OCI-LY7 (cell line): ENCODE measurements around the gene SYNPO. TPM values are rescaled to one million over a fixed set of nuclear protein-coding genes. Genes with fewer than 3 reads are reported as not detected.

Source experiments
- BruUV-seq: library from RNA; stranded (reverse); fragments of 400-500 nt; replicated peaks from 2 replicates; lab custom pipeline; 2021; lab: Mats Ljungman, UMichigan
- CTCF ChIA-PET: fragments of 300-600 bp; sonication (Branson Sonifier 250); formaldehyde crosslinking; loops from one replicate; lab custom pipeline; 2022; ENCODE audit warnings: antibody characterized with exemption; ENCODE audit not compliant: unreplicated experiment; lab: Charles Lee
- POLR2A ChIA-PET: fragments of 300-600 bp; sonication (Branson Sonifier 250); formaldehyde crosslinking; loops from one replicate; lab custom pipeline; 2022; ENCODE audit warnings: antibody characterized with exemption; lab: Charles Lee
- DNase-seq: peaks from one replicate; pipeline ENCODE4 v3.0.0-alpha.2; 2015; ENCODE audit warnings: low spot score
- H2AFZ ChIP-seq: fragments of 200-600 bp; sonication (generic), shearing (Covaris generic); 2 replicates; pipeline ENCODE4 v1.6.1; 2014; ENCODE audit warnings: mild to moderate bottlenecking, antibody characterized with exemption, low read length, moderate library complexity
- H3K27ac ChIP-seq: fragments of 200-600 bp; sonication (generic); 2 replicates; pipeline ENCODE4 v1.5.1; 2014; ENCODE audit warnings: mixed run types, low read depth, mild to moderate bottlenecking, moderate library complexity, low read length, inconsistent platforms; ENCODE audit not compliant: poor library complexity, severe bottlenecking
- H3K36me3 ChIP-seq: fragments of 200-600 bp; sonication (generic); 2 replicates; pipeline ENCODE4 v1.6.1; 2014; ENCODE audit warnings: mild to moderate bottlenecking, antibody characterized with exemption, low read length, moderate library complexity, mixed read lengths; ENCODE audit not compliant: insufficient read depth
- H3K4me1 ChIP-seq: fragments of 200-600 bp; sonication (generic); 2 replicates; pipeline ENCODE4 v1.5.1; 2014; ENCODE audit warnings: mild to moderate bottlenecking, low read length; ENCODE audit not compliant: insufficient read depth, poor library complexity, severe bottlenecking
- H3K4me2 ChIP-seq: fragments of 200-600 bp; sonication (generic); 2 replicates; pipeline ENCODE4 v1.6.1; 2014; ENCODE audit warnings: mild to moderate bottlenecking, low read length
- H3K4me3 ChIP-seq: fragments of 200-600 bp; sonication (generic); 2 replicates; pipeline ENCODE4 v1.5.1; 2014; ENCODE audit warnings: mild to moderate bottlenecking, low read depth, low read length; ENCODE audit not compliant: poor library complexity, severe bottlenecking
- H3K79me2 ChIP-seq: fragments of 200-600 bp; sonication (generic); 2 replicates; pipeline ENCODE4 v1.6.1; 2016; ENCODE audit warnings: low read depth, mild to moderate bottlenecking, low read length, moderate library complexity, mixed read lengths; ENCODE audit not compliant: insufficient read depth
- H3K9me2 ChIP-seq: fragments of 200-600 bp; sonication (generic); 2 replicates; pipeline ENCODE4 v1.6.1; 2016; ENCODE audit warnings: mild to moderate bottlenecking, low read length, mixed read lengths; ENCODE audit not compliant: insufficient read depth
- H3K9me3 ChIP-seq: fragments of 200-600 bp; sonication (generic); 2 replicates; pipeline ENCODE4 v1.6.1; 2014; ENCODE audit warnings: mild to moderate bottlenecking, mixed run types, low read length, mixed read lengths
- H4K20me1 ChIP-seq: fragments of 200-600 bp; sonication (generic); 2 replicates; pipeline ENCODE4 v1.6.1; 2014; ENCODE audit warnings: mild to moderate bottlenecking, antibody characterized with exemption, low read length, moderate library complexity, mixed read lengths; ENCODE audit not compliant: insufficient read depth
- EZH2phosphoT487 ChIP-seq: fragments of 200-600 bp; sonication (generic); IDR thresholded peaks from 2 replicates; pipeline ENCODE4 v1.6.1; 2018; ENCODE audit warnings: low read depth, borderline replicate concordance, mild to moderate bottlenecking, mixed run types, antibody characterized with exemption, low read length, moderate library complexity, mixed read lengths
- intact Hi-C: fragments of 100-400 bp; cut with micrococcal nuclease; formaldehyde crosslinking; loops from one replicate; pipeline ENCODE4 v1.10.0; 2022; ENCODE audit not compliant: unreplicated experiment
- total RNA-seq, 2 experiments: library from RNA; depleted of rRNA in 1 of 2; stranded (reverse); fragments of >200 nt in 1 of 2; shearing (Covaris generic) in 1 of 2; gene quantifications; 2 replicates each; pipeline ENCODE4 v1.2.3, GENCODE V29; 2014 to 2022
- TF ChIP-seq, protein P1 (sequence below): fragments of 200-600 bp; sonication (generic); conservative IDR thresholded peaks from 2 replicates; pipeline ENCODE4 v1.5.1; 2014; ENCODE audit warnings: mild to moderate bottlenecking, antibody characterized with exemption, low read length, moderate library complexity, mixed read lengths

The SYNPO gene
- total RNA-seq, 2 experiments from 2014 or later: 0.08 TPM; not detected in 1

DNA sequence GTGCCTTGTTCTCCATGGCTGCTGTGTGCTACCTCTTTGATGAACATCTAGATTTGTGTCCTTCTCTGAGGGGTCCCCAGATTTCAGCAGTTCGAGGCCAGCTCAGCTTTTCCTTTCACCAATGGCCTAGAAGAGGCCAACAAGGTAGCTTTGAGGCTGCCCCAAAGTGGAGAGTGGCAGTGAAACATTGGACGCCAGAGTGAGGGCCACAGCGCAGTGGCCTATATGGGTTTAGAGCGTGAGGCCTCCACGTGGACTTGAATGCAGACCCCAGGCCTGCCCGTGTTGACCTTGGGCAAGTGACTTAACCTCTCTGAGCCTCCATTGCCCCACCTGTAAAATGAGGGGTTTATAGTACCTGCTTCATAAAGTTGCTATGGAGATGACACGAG lies 32.4 kb downstream of the SYNPO start:
- Histone ChIP-seq H3K36me3 (no peaks in the 10 kb centered on the region), H3K9me3 (no peaks in the 10 kb centered on the region), H3K4me2 (no peak overlapping the region), H3K9me2 (no peaks in the 10 kb centered on the region), H3K4me3 (no peak overlapping the region), H2AFZ (no peak overlapping the region), H3K4me1 (no peaks in the 10 kb centered on the region), H3K79me2 (no peaks in the 10 kb centered on the region), H4K20me1 (no peaks in the 10 kb centered on the region), H3K27ac (no peak overlapping the region)
- CTCF ChIA-PET: no interaction called here
- POLR2A ChIA-PET: no interaction called here
- TF ChIP-seq, protein P1, sequence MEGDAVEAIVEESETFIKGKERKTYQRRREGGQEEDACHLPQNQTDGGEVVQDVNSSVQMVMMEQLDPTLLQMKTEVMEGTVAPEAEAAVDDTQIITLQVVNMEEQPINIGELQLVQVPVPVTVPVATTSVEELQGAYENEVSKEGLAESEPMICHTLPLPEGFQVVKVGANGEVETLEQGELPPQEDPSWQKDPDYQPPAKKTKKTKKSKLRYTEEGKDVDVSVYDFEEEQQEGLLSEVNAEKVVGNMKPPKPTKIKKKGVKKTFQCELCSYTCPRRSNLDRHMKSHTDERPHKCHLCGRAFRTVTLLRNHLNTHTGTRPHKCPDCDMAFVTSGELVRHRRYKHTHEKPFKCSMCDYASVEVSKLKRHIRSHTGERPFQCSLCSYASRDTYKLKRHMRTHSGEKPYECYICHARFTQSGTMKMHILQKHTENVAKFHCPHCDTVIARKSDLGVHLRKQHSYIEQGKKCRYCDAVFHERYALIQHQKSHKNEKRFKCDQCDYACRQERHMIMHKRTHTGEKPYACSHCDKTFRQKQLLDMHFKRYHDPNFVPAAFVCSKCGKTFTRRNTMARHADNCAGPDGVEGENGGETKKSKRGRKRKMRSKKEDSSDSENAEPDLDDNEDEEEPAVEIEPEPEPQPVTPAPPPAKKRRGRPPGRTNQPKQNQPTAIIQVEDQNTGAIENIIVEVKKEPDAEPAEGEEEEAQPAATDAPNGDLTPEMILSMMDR: no peak
- no peak for TF ChIP-seq EZH2phosphoT487
- no TSS peak for BruUV-seq
- intact Hi-C loops: no loop called here
- no peak for DNase-seq

DNA sequence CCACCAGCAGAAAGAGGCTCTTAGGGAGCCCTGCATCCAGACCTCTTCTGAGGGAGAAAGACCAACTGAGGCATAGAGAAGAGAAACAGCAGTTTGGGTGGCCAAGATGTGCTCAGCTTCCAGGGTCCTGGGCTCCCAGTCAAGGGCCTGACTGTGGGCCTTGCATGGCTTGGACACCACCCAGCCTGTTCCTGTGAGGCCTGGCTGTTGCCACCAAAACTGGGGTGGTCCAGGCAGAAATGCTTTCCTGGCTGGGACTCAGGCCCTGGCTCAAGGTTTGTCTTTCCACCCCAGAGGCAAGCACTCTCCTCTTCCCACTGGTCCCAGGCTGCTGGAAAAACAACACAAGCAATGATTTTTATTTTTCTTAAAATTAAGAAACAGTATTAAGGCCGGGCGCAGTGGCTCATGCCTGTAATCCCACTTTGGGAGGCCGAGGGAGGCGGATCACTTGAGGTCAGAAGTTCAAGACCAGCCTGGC lies 33.9 kb downstream of the SYNPO start:
- H3K27ac ChIP-seq: no peak overlapping the region
- no peak for DNase-seq
- H3K4me3 ChIP-seq: no peak overlapping the region
- ChIA-PET POLR2A (interaction anchor here (0.6 kb wide), 1 partner anchor 65 kb away, joined by 5 read pairs; no protein-coding TSS in a partner anchor), CTCF (no interaction called here)
- H3K9me3 ChIP-seq: no peaks in the 10 kb centered on the region
- intact Hi-C loops: no loop called here
- no peaks in the 10 kb centered on the region for H3K4me1 ChIP-seq
- BruUV-seq: no TSS peak
- no peak overlapping the region for H3K4me2 ChIP-seq
- no peaks in the 10 kb centered on the region for H3K79me2 ChIP-seq
- TF ChIP-seq EZH2phosphoT487: no peak
- TF ChIP-seq, protein P1: no peak
- no peaks in the 10 kb centered on the region for H3K9me2 ChIP-seq
- H2AFZ ChIP-seq: no peak overlapping the region
- no peaks in the 10 kb centered on the region for H4K20me1 ChIP-seq
- H3K36me3 ChIP-seq: no peaks in the 10 kb centered on the region

DNA sequence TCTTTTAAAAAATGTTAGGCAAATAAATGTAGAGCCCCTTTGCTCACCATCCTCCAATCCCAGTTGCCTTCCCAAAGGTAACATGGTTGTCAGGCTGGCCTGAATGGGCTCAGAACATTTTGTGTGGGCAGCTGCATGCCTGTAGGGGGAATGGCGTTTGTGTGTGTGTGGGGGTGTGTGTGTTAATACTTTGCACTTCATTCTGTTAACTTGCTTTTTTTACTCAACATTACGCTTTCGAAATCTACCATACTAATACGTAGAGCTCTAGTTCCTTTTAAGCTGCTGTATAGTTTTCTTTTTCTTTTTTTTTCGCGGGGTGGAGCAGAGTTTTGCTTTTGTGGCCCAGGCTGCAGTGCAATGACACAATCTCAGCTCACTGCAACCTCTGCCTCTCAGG lies 34.6 kb downstream of the SYNPO start:
- ChIA-PET POLR2A (interaction anchor here (0.6 to 0.8 kb wide), 3 partner anchors 9 to 422 kb away, joined by 3 to 5 read pairs (median 3); no protein-coding TSS in a partner anchor), CTCF (no interaction called here)
- no TSS peak for BruUV-seq
- intact Hi-C loops: no loop called here
- H3K27ac ChIP-seq: no peak overlapping the region
- H3K9me2 ChIP-seq: no peaks in the 10 kb centered on the region
- H3K9me3 ChIP-seq: no peaks in the 10 kb centered on the region
- H2AFZ ChIP-seq: no peak overlapping the region
- no peak for DNase-seq
- no peak for TF ChIP-seq EZH2phosphoT487
- TF ChIP-seq, protein P1: no peak
- H3K4me3 ChIP-seq: no peak overlapping the region
- no peaks in the 10 kb centered on the region for H3K4me1 ChIP-seq
- H3K4me2 ChIP-seq: no peak overlapping the region
- no peaks in the 10 kb centered on the region for H3K36me3 ChIP-seq
- no peaks in the 10 kb centered on the region for H4K20me1 ChIP-seq
- H3K79me2 ChIP-seq: no peaks in the 10 kb centered on the region
